ENCODE results near the gene NUP58.

DNA sequence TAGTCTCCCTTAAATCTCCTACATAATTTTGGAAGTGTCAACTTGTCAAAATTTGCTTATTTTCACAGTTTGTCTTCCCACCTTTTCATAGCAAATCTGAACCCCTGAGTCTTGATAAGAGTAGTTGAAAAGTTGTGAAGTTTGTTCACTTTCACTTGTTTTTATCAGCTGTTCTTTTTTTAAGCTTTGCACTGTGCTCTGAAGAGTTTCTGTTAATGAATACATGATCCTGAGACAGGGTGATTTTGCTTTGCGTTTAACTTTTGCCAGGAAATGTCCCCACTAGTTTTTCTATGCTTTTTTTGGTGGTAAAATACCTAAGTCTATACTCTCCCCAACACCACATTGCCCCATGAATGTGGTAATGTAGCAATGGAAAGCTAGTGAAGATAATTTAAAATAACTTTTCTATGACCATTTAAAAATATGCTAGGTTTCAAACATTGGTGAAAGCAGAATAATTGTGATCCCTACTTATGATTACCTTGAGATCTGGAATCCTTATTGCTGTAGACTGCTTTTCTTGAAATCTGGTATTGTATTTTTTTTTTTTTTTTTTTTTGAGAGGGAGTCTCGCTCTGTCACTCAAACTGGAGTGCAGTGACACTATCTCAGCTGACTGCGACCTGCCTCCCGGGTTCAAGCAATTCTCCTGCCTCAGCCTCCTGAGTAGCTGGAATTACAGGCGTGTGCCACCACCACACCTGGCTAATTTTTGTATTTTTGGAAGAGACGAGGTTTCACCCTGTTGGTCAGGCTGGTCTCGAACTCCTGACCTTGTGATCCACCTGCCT, 5.4 kb downstream of the NUP58 start:
- TF ChIP-seq, protein P1, sequence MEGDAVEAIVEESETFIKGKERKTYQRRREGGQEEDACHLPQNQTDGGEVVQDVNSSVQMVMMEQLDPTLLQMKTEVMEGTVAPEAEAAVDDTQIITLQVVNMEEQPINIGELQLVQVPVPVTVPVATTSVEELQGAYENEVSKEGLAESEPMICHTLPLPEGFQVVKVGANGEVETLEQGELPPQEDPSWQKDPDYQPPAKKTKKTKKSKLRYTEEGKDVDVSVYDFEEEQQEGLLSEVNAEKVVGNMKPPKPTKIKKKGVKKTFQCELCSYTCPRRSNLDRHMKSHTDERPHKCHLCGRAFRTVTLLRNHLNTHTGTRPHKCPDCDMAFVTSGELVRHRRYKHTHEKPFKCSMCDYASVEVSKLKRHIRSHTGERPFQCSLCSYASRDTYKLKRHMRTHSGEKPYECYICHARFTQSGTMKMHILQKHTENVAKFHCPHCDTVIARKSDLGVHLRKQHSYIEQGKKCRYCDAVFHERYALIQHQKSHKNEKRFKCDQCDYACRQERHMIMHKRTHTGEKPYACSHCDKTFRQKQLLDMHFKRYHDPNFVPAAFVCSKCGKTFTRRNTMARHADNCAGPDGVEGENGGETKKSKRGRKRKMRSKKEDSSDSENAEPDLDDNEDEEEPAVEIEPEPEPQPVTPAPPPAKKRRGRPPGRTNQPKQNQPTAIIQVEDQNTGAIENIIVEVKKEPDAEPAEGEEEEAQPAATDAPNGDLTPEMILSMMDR (IDR thresholded peaks at IDR 0.05; ENCODE audit: low read depth, low read length, poor library complexity, severe bottlenecking), result no peak
- no peak for TF ChIP-seq EZH2phosphoT487 (IDR thresholded peaks at IDR 0.05; ENCODE audit: borderline replicate concordance, low read length)

Measured in DOHH2 (cell line).